ENCODE data around the gene FAM3A.
"Not testable (repeated sequence)": the region's sequence is repeated elsewhere in the genome, so short reads cannot be mapped to it uniquely, and the experiment has no call there.

The FAM3A gene

GRCh38 chrX:154502989-154503388, 13.0 kb downstream of the FAM3A start:
- DNase-seq (ENCODE audit: low read depth), result no peak

GRCh38 chrX:154502098-154502497, 13.9 kb downstream of the FAM3A start:
- DNase-seq (ENCODE audit: low read depth), result no peak

- DNase-seq (ENCODE audit: low read depth), result not testable (repeated sequence)
These were observed 14.6 kb downstream of the FAM3A start for GRCh38 chrX:154501423-154501822.

GRCh38 chrX:154496591-154497137, 19.4 kb downstream of the FAM3A start:
- not testable (repeated sequence) for DNase-seq (ENCODE audit: low read depth)

- DNase-seq (ENCODE audit: low read depth), result no peak
These were observed 20.5 kb downstream of the FAM3A start for GRCh38 chrX:154495472-154495922.

- no peak for DNase-seq (ENCODE audit: low read depth)
These were observed 21.3 kb downstream of the FAM3A start for GRCh38 chrX:154494715-154495114.

- DNase-seq (ENCODE audit: low read depth), result peak; percentile 64
These were observed 25.5 kb downstream of the FAM3A start, which contains the start of gene SLC10A3 for GRCh38 chrX:154490414-154491083. SLC10A3 (minus strand) TSS chrX:154490629; CDS start chrX:154488940, 1,689 bp downstream.

GRCh38 chrX:154490021-154490413, 26.0 kb downstream of the FAM3A start:
- no peak for DNase-seq (ENCODE audit: low read depth)

GRCh38 chrX:154489182-154489581, 26.9 kb downstream of the FAM3A start:
- no peak for DNase-seq (ENCODE audit: low read depth)

- no peak for DNase-seq (ENCODE audit: low read depth)
These were observed 27.5 kb downstream of the FAM3A start for GRCh38 chrX:154488336-154489075.

- no peak for DNase-seq (ENCODE audit: low read depth)
These were observed 28.3 kb downstream of the FAM3A start for GRCh38 chrX:154487518-154488290.

- peak; percentile 31 for DNase-seq (ENCODE audit: low read depth)
These were observed 29.4 kb downstream of the FAM3A start, which contains the start of gene UBL4A for GRCh38 chrX:154486396-154487207. UBL4A (minus strand) TSS chrX:154486615; CDS start chrX:154486584, 31 bp downstream.

- no peak for DNase-seq (ENCODE audit: low read depth)
These were observed 30.0 kb downstream of the FAM3A start for GRCh38 chrX:154486052-154486395.

- no peak for DNase-seq (ENCODE audit: low read depth)
These were observed 30.6 kb downstream of the FAM3A start for GRCh38 chrX:154485150-154486051.

GRCh38 chrX:154484255-154485149, 31.5 kb downstream of the FAM3A start:
- no peak for DNase-seq (ENCODE audit: low read depth)

- DNase-seq (ENCODE audit: low read depth), result no peak
These were observed 32.7 kb downstream of the FAM3A start for GRCh38 chrX:154483325-154483724.

- no peak for DNase-seq (ENCODE audit: low read depth)
These were observed 33.2 kb downstream of the FAM3A start for GRCh38 chrX:154482786-154483185.

- no peak for DNase-seq (ENCODE audit: low read depth)
These were observed 34.0 kb downstream of the FAM3A start for GRCh38 chrX:154481911-154482601.

GRCh38 chrX:154481195-154481594, 34.8 kb downstream of the FAM3A start:
- no peak for DNase-seq (ENCODE audit: low read depth)
